Activated naive CD8-positive, alpha-beta T cell treated with anti-CD3 and anti-CD28 coated beads for 36 hours (primary cell): ENCODE results near the gene ERBB2. TPM values are rescaled to one million over a fixed set of nuclear protein-coding genes. Genes with fewer than 3 reads are reported as not detected.
"Not testable (repeated sequence)": the region's sequence is repeated elsewhere in the genome, so short reads cannot be mapped to it uniquely, and the experiment has no call there.

Experiments used
- DNase-seq: peaks from one replicate; pipeline ENCODE4 v3.0.0; 2021
- H3K27ac Mint-ChIP-seq: one replicate; pipeline ENCODE4 v1.8.0; 2022; ENCODE audit warnings: mild to moderate bottlenecking, moderate library complexity, mixed read lengths
- H3K27me3 Mint-ChIP-seq: one replicate; pipeline ENCODE4 v1.8.0; 2022; ENCODE audit warnings: mild to moderate bottlenecking, mixed read lengths
- H3K36me3 Mint-ChIP-seq: one replicate; pipeline ENCODE4 v1.8.0; 2021; ENCODE audit warnings: mild to moderate bottlenecking, mixed read lengths
- H3K4me1 Mint-ChIP-seq: one replicate; pipeline ENCODE4 v1.8.0; 2021; ENCODE audit warnings: mixed read lengths
- H3K4me3 Mint-ChIP-seq: one replicate; pipeline ENCODE4 v1.8.0; 2022; ENCODE audit warnings: mild to moderate bottlenecking, moderate library complexity, mixed read lengths
- H3K9me3 Mint-ChIP-seq: one replicate; pipeline ENCODE4 v1.8.0; 2022; ENCODE audit warnings: mixed read lengths
- total RNA-seq, 2 experiments: library from RNA; stranded (reverse); gene quantifications; one replicate each; pipeline ENCODE4 v1.2.3, GENCODE V29; 2021

The ERBB2 gene
- total RNA-seq, 2 experiments from 2014 or later, result 3.8 to 4.3 TPM

DNA sequence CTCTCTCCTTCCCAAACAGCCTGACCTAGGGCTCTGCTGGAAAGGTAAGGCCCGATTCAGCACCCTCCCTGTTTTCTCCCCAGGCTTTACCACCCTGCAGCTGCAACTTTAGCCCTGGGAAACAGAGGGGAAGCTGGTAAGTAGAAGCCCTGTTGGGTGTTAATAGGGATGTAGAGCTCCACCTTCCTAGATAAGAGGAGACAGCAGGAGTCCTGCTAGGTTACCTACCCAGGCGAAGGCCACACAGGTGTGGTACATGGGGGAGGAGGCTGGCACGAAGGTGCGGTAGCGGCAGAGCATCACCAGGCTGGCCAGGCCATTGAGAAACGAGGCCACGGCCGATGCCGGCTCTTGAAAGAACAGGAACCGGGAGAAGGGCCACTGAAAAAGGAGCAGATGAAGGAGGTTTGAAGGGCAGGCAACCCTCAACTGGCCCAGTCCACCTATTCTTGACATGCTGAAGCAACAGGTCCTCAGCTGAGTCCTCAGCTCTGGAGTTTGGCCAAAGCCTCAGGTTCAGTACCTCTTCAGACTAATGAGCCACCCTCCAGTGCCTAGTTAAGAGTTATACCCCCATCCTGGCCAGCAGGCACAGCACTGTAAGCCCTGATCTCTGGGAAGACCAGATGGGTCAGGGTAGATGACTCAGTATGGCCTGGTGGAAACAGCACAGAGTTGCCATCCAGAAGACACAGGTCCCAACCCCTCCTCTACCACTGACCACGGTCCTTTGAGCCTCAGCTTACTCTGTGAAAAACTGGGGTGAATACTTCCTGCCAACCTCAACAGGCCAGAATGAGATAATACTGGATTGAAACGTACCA is 15.3 kb upstream of the ERBB2 start:
- no peak overlapping the region for H3K27ac Mint-ChIP-seq
- H3K27me3 Mint-ChIP-seq, result no peaks in the 10 kb centered on the region
- no peaks in the 10 kb centered on the region for H3K9me3 Mint-ChIP-seq
- peaks cover 4% of the 10 kb centered on the region for H3K36me3 Mint-ChIP-seq
- peaks cover 35% of the 10 kb centered on the region for H3K4me1 Mint-ChIP-seq
- no peak overlapping the region for H3K4me3 Mint-ChIP-seq
- no peak for DNase-seq

DNA sequence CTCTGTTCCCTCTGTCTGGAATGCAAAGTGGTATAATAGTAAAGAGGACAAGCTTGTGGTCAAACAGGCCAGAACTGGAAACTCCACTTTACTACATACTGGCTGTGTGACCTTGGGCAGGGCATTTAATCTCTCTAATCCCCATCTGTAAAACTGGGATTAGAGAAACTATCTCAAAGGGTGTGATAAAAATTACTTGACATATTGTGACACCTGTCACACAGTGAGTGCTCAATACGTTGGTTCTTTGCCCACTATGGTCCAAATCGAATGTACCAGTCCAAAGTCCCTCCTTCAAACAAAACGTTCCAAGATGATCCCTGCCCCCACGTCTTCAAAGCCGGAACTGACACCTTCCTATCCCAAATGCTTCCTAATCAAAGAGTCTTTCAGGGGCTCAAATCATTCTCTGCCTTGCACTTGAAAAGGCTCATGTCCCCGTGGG is 12.7 kb upstream of the ERBB2 start:
- H3K4me1 Mint-ChIP-seq, result peaks cover 19% of the 10 kb centered on the region
- H3K4me3 Mint-ChIP-seq, result peak overlapping the region; percentile 87
- peaks cover 4% of the 10 kb centered on the region for H3K36me3 Mint-ChIP-seq
- no peaks in the 10 kb centered on the region for H3K27me3 Mint-ChIP-seq
- DNase-seq, result no peak
- no peaks in the 10 kb centered on the region for H3K9me3 Mint-ChIP-seq
- H3K27ac Mint-ChIP-seq, result peak overlapping the region; percentile 90

DNA sequence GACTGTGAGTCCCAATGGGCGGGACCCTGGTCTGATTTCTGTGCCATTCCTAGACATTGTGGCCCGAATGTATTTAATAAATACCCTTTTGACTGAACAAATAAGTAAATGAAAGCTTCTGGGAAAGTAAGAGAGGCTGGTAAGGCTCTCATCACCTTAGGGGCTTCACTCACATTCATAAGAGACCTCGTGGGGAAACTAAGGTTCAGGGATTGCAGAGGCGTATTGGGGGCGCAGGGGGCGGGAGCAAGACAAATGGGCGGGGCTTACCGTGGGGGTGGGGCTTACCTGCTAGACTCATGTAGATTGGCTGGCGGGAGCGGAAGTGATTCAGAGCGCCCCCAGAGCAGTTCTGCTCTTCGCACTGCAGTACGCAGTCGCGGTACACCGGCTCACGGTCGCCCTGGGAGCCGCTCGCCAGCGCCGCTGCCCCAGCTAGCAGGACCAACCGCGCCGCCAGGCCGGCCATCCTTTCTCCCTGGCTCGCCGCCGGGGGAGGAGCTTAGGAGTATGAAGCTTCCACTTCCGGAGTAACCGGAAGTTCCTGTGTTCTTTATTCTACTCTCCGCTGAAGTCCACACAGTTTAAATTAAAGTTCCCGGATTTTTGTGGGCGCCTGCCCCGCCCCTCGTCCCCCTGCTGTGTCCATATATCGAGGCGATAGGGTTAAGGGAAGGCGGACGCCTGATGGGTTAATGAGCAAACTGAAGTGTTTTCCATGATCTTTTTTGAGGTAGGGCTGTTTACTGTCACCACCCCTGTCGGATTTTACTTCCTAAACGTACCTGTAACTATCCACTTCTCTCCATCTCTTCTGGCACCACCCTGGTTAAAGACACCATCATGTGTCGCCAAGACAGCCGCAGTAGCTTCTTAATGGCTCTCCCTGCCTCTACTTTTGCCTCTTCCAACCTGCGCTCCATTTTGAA is 12.1 kb upstream of the ERBB2 start, which contains the start of gene PGAP3:
TSS of gene PGAP3 (minus strand) at position 512 of the 929 bp plus-strand sequence. CDS start at position 469, 43 bp downstream.
- DNase-seq, result peak; percentile 92

DNA sequence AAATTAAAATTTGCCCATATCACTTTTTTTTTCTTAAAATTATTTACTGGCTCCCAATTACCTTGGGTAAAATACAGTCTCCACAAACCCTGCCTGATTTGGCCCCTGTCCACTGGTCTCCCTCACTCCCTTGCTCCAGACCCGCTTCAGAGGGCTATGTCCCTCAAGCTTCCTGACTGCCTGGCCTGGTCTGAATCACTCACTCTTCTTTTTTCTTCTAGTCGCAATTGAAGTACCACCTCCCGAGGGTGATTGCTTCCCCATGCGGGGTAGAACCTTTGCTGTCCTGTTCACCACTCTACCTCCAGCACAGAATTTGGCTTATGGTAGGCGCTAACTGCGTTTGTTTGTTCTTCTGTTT is 11.4 kb upstream of the ERBB2 start:
- Mint-ChIP-seq H3K27me3 (no peaks in the 10 kb centered on the region), H3K4me3 (peak overlapping the region; percentile 87), H3K27ac (peak overlapping the region; percentile 90), H3K4me1 (peaks cover 19% of the 10 kb centered on the region), H3K36me3 (peaks cover 3% of the 10 kb centered on the region), H3K9me3 (no peaks in the 10 kb centered on the region)
- DNase-seq, result no peak

More for the DNA sequence above, 12.1 kb upstream of the ERBB2 start, which contains the start of gene PGAP3:
- peaks cover 4% of the 10 kb centered on the region for H3K36me3 Mint-ChIP-seq
- H3K9me3 Mint-ChIP-seq, result no peaks in the 10 kb centered on the region
- peak within 1 kb of the TSS; percentile 87 for H3K4me3 Mint-ChIP-seq
- peaks cover 19% of the 10 kb centered on the region for H3K4me1 Mint-ChIP-seq
- peak within 1 kb of the TSS; percentile 90 for H3K27ac Mint-ChIP-seq
- no peaks in the 10 kb centered on the region for H3K27me3 Mint-ChIP-seq

DNA sequence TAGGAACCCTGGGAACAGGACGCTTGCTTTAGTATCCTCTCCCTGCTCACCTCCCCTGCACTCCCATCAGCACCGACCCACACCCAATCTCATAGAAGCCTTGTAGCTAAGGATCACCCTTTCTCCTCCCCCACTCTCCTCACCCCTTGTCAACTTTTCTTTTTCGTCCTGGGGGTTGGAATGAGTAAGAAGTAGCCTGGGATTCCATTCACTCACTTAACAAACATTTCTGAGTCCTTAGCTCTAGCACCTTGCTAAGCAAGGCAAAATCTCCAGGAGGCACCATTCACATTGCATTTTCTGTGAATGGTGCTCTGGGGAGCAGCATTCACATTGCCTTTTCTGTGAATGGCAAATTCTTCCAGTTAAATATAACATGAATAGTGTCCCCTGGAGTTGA is 10.9 kb upstream of the ERBB2 start:
- Mint-ChIP-seq H3K4me3 (peak overlapping the region; percentile 87), H3K36me3 (peaks cover 3% of the 10 kb centered on the region), H3K9me3 (no peaks in the 10 kb centered on the region), H3K27me3 (no peaks in the 10 kb centered on the region), H3K27ac (peak overlapping the region; percentile 90), H3K4me1 (peaks cover 19% of the 10 kb centered on the region)
- no peak for DNase-seq

DNA sequence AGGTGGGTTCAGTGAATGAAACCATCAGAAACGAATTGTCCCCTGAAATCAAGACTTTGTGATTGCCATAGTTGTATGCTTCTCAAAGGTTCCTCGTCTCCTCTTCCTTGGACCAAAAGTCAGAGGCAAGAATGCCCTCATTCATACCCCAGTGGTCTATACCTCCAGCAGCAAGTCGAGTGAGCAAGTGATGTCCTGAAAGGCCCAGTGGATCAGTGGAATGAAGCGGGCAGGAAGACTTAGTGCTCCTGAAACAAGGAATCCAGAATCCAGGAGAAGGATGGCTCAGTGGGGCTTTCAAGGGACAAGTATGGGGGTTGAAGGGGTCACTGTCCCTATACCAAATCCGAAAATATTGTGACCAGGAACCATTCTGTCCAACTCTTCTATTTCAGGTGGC is 5.3 kb upstream of the ERBB2 start:
- DNase-seq, result no peak
- no peak overlapping the region for H3K27ac Mint-ChIP-seq
- peaks cover 14% of the 10 kb centered on the region for H3K27me3 Mint-ChIP-seq
- H3K4me3 Mint-ChIP-seq, result no peak overlapping the region
- no peaks in the 10 kb centered on the region for H3K36me3 Mint-ChIP-seq
- no peaks in the 10 kb centered on the region for H3K9me3 Mint-ChIP-seq
- peaks cover under 1% of the 10 kb centered on the region for H3K4me1 Mint-ChIP-seq

DNA sequence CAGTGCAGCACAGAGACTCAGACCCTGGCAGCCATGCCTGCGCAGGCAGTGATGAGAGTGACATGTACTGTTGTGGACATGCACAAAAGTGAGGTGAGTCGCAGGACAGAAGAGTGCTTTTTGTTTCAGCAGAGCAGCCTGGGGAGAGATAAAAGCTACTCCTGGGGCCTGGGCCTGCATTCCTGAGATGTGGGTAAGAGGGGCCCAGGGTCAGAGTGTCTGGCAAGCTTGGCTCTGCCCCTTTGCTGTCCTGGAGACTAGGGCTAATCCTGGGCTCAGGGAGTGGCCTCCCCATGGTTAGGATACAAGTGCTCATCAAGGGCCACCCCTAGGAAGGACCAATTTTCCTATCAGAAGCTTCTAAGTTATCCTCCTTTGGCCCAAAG is 4.8 kb upstream of the ERBB2 start:
- Mint-ChIP-seq H3K27me3 (peaks cover 18% of the 10 kb centered on the region), H3K36me3 (no peaks in the 10 kb centered on the region), H3K4me1 (peaks cover 3% of the 10 kb centered on the region), H3K9me3 (no peaks in the 10 kb centered on the region), H3K27ac (no peak overlapping the region), H3K4me3 (no peak overlapping the region)
- no peak for DNase-seq

DNA sequence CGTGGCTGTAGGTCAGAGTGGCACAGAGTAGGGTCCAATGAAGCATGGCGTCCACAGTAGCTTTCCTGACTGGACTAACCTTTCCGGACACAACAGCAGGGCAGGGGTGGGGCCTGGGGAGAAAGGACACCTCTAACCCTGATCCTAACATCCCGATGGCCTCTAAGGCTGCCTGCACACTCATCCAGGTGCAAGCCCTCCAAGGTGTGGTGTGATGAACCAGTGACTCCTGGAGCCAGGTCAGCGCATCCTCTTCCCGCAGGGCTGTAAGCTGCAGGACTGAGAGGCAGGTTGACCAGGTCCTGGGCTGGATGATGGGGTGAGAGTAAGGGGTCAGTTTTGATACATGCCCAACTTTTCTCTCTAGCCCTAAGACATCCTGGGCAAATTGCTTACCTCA is 3.1 kb upstream of the ERBB2 start:
- no peak for DNase-seq
- Mint-ChIP-seq H3K4me1 (peaks cover 3% of the 10 kb centered on the region), H3K4me3 (no peak overlapping the region), H3K27me3 (peaks cover 31% of the 10 kb centered on the region), H3K36me3 (no peaks in the 10 kb centered on the region), H3K27ac (no peak overlapping the region), H3K9me3 (no peaks in the 10 kb centered on the region)

DNA sequence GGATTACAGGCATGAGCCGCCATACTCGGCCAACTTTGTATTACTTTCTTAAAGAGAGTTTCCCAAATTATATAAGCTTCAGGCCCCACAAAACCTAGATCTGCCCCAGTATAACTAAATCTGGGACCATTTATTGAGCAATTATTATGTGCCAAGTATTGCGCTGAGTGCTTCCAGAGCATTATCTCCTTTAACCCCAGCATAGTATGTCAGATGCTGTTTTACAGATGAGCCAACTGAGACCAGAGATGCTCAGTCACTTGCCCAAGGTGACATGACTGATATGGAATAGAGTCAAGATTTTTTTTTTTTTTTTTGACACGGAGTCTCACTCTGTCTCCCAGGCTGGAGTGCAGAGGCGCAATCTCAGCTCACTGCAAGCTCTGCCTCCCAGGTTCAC is 1.9 kb upstream of the ERBB2 start:
- H3K27ac Mint-ChIP-seq, result no peak overlapping the region
- H3K4me3 Mint-ChIP-seq, result no peak overlapping the region
- H3K4me1 Mint-ChIP-seq, result peaks cover 3% of the 10 kb centered on the region
- no peak for DNase-seq
- H3K27me3 Mint-ChIP-seq, result peaks cover 40% of the 10 kb centered on the region
- H3K36me3 Mint-ChIP-seq, result no peaks in the 10 kb centered on the region
- no peaks in the 10 kb centered on the region for H3K9me3 Mint-ChIP-seq

DNA sequence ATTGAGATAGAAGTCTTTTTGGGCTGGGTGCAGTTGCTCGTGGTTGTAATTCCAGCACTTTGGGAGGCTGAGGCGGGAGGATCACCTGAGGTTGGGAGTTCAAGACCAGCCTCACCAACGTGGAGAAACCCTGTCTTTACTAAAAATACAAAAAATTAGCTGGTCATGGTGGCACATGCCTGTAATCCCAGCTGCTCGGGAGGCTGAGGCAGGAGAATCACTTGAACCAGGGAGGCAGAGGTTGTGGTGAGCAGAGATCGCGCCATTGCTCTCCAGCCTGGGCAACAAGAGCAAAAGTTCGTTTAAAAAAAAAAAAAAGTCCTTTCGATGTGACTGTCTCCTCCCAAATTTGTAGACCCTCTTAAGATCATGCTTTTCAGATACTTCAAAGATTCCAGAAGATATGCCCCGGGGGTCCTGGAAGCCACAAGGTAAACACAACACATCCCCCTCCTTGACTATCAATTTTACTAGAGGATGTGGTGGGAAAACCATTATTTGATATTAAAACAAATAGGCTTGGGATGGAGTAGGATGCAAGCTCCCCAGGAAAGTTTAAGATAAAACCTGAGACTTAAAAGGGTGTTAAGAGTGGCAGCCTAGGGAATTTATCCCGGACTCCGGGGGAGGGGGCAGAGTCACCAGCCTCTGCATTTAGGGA is 577 bp upstream of the ERBB2 start:
- Mint-ChIP-seq H3K4me3 (peak overlapping the region; percentile 40), H3K27me3 (peaks cover 40% of the 10 kb centered on the region)
- H3K4me1 Mint-ChIP-seq, H3K36me3 Mint-ChIP-seq, H3K27ac Mint-ChIP-seq, H3K9me3 Mint-ChIP-seq, DNase-seq: not testable (repeated sequence)

DNA sequence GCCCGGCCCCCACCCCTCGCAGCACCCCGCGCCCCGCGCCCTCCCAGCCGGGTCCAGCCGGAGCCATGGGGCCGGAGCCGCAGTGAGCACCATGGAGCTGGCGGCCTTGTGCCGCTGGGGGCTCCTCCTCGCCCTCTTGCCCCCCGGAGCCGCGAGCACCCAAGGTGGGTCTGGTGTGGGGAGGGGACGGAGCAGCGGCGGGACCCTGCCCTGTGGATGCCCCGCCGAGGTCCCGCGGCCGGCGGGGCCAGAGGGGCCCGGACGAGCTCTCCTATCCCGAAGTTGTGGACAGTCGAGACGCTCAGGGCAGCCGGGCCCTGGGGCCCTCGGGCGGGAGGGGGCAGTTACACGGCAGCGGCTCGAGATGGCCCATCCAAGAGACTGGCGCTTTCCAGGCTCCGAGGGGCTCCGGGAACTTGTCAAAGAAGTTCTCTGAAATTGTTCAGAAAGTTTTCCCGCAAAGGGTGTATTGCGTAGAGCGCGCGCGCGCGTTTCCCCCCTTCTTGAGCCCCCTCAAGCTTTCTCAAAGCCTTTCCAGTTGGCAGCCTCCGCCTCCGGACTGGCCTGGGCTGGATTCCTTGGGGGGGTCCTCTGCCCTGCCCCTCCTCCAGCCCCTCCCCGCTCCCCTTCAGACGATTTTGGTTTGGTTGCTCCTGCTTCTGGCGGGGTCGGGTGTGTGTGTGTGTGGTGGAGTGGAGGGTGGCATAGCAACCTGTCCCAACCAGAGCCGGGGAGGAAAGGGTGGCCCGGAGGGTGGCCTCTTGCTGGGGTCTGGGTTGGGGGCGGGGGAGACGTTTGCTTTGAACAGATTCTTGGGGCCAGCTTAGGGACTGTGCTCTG is 504 bp downstream of the ERBB2 start:
- Mint-ChIP-seq H3K4me3 (peak overlapping the region; percentile 5), H3K36me3 (no peaks in the 10 kb centered on the region), H3K27ac (no peak overlapping the region), H3K27me3 (peaks cover 40% of the 10 kb centered on the region), H3K4me1 (peaks cover 6% of the 10 kb centered on the region), H3K9me3 (no peaks in the 10 kb centered on the region)
- DNase-seq, result no peak

DNA sequence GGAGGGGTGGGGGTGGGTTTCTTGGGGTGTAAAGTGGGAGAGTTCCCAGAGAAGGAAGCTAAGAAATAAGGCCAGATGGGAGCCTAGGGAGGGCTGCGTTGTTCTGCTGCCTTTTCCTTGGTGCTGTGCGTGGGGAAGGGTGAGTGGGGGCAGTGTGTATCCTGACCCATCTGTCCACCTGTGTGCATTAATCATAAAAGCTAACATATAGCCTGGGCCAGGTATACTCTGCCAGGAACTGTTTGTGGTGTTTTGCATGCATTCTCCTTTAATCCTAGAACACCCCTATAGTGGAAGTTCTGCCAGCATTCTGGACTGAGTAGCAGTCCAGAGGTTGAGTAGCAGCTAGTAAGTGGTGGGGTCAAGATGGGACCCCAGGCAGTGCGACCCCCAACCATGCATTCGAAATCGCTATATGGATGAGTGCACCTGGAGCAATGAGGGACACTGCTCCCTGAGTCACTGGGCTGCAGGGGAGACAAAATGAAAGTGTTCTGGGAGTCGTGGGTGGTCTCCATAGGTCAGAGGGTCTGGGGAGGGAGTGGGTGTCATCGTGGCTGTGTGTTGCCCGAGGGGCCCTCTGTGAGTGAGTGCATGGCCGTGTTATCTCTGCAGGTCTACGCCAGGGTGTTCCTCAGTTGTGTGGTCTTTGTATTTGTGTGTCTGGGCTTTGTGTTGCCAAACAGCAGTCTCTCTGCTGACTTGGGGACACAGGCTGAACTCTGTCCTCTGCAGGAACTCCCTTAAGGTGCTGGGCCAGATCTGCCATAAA is 1.3 kb downstream of the ERBB2 start:
- no peaks in the 10 kb centered on the region for H3K36me3 Mint-ChIP-seq
- peaks cover 6% of the 10 kb centered on the region for H3K4me1 Mint-ChIP-seq
- peaks cover 40% of the 10 kb centered on the region for H3K27me3 Mint-ChIP-seq
- no peak for DNase-seq
- no peaks in the 10 kb centered on the region for H3K9me3 Mint-ChIP-seq
- H3K27ac Mint-ChIP-seq, result no peak overlapping the region
- H3K4me3 Mint-ChIP-seq, result peak overlapping the region; percentile 5

DNA sequence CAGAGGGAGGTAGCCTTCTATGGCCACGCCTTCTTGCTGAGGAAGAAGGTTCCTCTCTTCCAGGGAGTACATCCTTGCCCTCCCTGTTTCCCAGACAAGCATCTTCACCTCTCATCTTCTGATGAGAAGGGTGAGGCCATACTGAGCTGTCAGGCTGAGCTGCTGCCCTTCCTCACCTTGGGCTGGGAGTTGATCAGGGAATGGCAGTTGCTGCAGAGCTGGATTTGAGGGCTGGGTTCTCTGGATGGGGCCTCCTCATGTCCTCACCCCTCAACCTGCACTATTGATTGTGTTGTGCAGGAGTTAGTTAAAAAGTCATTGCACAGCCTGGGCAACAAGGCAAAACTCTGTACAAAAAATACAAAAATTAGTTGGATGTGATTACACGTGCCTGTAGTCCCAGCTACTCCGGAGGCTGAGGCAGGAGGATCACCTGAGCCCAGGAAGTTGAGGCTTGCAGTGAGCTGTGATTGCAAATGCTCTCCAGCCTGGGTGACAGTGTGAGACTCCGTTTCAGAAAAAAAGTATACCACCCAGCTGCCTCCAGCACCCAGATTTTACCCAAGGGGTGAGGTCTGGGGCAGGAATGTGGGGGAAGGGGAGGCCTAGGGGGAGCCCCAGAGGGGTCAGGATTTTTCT is 2.0 kb downstream of the ERBB2 start:
- Mint-ChIP-seq H3K4me3 (no peak overlapping the region), H3K27me3 (peaks cover 40% of the 10 kb centered on the region), H3K4me1 (peaks cover 8% of the 10 kb centered on the region), H3K9me3 (no peaks in the 10 kb centered on the region), H3K27ac (no peak overlapping the region), H3K36me3 (no peaks in the 10 kb centered on the region)
- DNase-seq, result no peak
